ENCODE results near the gene GNPAT.

The GNPAT gene

GRCh38 chr1:231213831-231214573 is 27.0 kb upstream of the GNPAT start:
- DNase-seq: no peak

- DNase-seq: peak; percentile 21
These were observed 25.9 kb upstream of the GNPAT start for GRCh38 chr1:231214918-231215680.

- no peak for DNase-seq
These were observed 25.2 kb upstream of the GNPAT start for GRCh38 chr1:231215681-231216385.

GRCh38 chr1:231216498-231216897 is 24.5 kb upstream of the GNPAT start:
- no peak for DNase-seq

GRCh38 chr1:231217056-231217455 is 24.0 kb upstream of the GNPAT start:
- DNase-seq: no peak

- DNase-seq: no peak
These were observed 22.9 kb upstream of the GNPAT start for GRCh38 chr1:231218078-231218477.

GRCh38 chr1:231219422-231220401 is 21.3 kb upstream of the GNPAT start:
- no peak for DNase-seq

- no peak for DNase-seq
These were observed 20.2 kb upstream of the GNPAT start for GRCh38 chr1:231220801-231221200.

- no peak for DNase-seq
These were observed 14.9 kb upstream of the GNPAT start for GRCh38 chr1:231226156-231226555.

GRCh38 chr1:231231511-231231910 is 9.5 kb upstream of the GNPAT start:
- no peak for DNase-seq

- no peak for DNase-seq
These were observed 7.9 kb upstream of the GNPAT start for GRCh38 chr1:231232870-231233734.

GRCh38 chr1:231233735-231234417 is 7.1 kb upstream of the GNPAT start:
- DNase-seq: no peak

GRCh38 chr1:231234506-231234905 is 6.5 kb upstream of the GNPAT start:
- DNase-seq: no peak

- no peak for DNase-seq
These were observed 5.3 kb upstream of the GNPAT start for GRCh38 chr1:231235526-231236207.

- DNase-seq: no peak
These were observed 4.8 kb upstream of the GNPAT start for GRCh38 chr1:231236208-231236591.

- DNase-seq: no peak
These were observed 4.1 kb upstream of the GNPAT start for GRCh38 chr1:231236938-231237337.

GRCh38 chr1:231238298-231238697 is 2.7 kb upstream of the GNPAT start:
- DNase-seq: no peak

GRCh38 chr1:231240531-231240882 is 505 bp upstream of the GNPAT start:
- DNase-seq: peak; percentile 15

GRCh38 chr1:231241750-231242149 is 738 bp downstream of the GNPAT start:
- peak; percentile 1 for DNase-seq

GRCh38 chr1:231242516-231243198 is 1.6 kb downstream of the GNPAT start:
- peak; percentile 23 for DNase-seq
